Epithelial cell of proximal tubule (primary cell): ENCODE data around the gene TMPRSS4. TPM values are rescaled to one million over a fixed set of nuclear protein-coding genes. Genes with fewer than 3 reads are reported as not detected.

Experiments used
- DNase-seq: peaks from one replicate; pipeline ENCODE4 v3.0.0-alpha.2; 2011; ENCODE audit warnings: low read depth
- H3K4me3 ChIP-seq: 2 replicates; pipeline ENCODE4 v1.5.1; 2011; ENCODE audit warnings: low read depth, mild to moderate bottlenecking, low read length
- total RNA-seq: library from RNA; depleted of rRNA; stranded (reverse); fragments of >200 nt; gene quantifications from 2 replicates; pipeline ENCODE4 v1.2.3, GENCODE V29; 2015
- TF ChIP-seq, protein P1 (sequence below): conservative IDR thresholded peaks from 2 replicates; pipeline ENCODE4 v1.5.1; 2012; ENCODE audit warnings: low read depth, mild to moderate bottlenecking, low read length

Gene TMPRSS4
- total RNA-seq, 1 donor from 2014 or later, result 26.6 TPM

DNA sequence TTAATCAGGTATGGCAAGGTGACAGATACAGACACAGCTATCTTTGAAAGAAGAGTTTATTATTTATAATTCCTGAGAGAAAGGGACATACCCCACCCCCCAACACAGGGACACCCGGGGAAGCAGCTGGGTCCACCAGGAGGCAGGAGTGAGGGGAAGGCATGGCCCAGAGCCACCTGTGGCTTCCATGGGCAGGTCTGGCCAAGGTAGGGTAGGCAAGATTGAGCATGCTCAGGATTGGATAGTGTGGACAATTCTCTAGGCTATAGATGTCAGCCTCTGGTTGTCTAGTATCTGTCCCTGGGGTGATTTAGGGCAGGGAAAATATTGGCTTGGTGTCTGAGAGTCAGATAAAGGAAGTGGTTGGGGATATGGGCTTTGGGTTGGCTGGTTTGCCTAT, 37.4 kb downstream of the TMPRSS4 start:
- DNase-seq, result no peak
- TF ChIP-seq, protein P1, sequence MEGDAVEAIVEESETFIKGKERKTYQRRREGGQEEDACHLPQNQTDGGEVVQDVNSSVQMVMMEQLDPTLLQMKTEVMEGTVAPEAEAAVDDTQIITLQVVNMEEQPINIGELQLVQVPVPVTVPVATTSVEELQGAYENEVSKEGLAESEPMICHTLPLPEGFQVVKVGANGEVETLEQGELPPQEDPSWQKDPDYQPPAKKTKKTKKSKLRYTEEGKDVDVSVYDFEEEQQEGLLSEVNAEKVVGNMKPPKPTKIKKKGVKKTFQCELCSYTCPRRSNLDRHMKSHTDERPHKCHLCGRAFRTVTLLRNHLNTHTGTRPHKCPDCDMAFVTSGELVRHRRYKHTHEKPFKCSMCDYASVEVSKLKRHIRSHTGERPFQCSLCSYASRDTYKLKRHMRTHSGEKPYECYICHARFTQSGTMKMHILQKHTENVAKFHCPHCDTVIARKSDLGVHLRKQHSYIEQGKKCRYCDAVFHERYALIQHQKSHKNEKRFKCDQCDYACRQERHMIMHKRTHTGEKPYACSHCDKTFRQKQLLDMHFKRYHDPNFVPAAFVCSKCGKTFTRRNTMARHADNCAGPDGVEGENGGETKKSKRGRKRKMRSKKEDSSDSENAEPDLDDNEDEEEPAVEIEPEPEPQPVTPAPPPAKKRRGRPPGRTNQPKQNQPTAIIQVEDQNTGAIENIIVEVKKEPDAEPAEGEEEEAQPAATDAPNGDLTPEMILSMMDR, result no peak
- H3K4me3 ChIP-seq, result no peak overlapping the region

DNA sequence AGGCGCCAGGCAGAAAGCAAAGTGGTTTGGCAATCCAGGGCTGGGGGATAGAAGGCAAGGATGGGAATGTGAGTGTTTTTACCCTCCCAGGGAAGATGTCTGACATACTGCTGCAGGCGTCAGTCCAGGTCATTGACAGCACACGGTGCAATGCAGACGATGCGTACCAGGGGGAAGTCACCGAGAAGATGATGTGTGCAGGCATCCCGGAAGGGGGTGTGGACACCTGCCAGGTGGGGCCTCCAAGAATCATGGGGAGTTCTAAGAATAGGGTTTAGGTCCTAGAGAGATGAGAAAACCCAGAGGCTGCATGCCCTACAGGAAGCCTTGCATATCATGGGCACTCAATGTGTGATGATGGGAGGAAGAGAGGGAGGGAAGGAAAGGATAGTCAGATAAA, 38.2 kb downstream of the TMPRSS4 start:
- DNase-seq, result no peak
- TF ChIP-seq, protein P1, result no peak
- H3K4me3 ChIP-seq, result no peak overlapping the region

DNA sequence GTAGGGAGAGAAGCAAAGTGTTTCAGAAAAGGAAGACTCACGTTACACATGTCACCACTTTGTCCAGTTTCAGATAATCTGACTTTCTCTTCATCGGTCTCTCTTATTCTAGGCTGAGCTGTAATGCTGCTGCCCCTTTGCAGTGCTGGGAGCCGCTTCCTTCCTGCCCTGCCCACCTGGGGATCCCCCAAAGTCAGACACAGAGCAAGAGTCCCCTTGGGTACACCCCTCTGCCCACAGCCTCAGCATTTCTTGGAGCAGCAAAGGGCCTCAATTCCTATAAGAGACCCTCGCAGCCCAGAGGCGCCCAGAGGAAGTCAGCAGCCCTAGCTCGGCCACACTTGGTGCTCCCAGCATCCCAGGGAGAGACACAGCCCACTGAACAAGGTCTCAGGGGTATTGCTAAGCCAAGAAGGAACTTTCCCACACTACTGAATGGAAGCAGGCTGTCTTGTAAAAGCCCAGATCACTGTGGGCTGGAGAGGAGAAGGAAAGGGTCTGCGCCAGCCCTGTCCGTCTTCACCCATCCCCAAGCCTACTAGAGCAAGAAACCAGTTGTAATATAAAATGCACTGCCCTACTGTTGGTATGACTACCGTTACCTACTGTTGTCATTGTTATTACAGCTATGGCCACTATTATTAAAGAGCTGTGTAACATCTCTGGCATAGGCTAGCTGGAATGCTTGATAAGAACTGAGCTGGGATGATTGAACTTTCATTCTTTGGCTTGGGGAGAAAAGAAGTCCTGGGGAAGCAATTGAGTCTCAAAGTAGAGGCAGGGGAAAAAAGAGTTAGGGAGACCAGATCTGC, 41.1 kb downstream of the TMPRSS4 start:
- H3K4me3 ChIP-seq, result no peak overlapping the region
- TF ChIP-seq, protein P1, result no peak
- DNase-seq, result no peak

DNA sequence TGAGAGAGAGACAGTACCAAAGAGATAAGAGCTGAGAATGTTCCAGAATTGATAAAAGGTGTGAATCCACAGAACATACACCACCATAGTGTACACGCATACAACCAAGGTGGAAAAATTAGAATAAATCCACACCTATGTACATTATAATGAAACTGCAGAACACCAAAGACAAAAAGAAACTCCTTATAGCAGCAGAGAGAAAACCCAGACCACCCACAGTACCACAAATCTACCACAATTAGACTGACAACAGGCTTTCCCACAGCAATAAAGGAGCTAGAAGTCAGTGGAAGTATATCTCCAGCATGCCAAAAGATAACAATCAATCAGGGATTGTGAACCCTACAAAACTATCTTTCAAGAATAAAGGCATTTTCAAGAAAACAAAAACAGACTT, 43.9 kb downstream of the TMPRSS4 start:
- no peak for DNase-seq
- no peak overlapping the region for H3K4me3 ChIP-seq
- TF ChIP-seq, protein P1, result no peak

DNA sequence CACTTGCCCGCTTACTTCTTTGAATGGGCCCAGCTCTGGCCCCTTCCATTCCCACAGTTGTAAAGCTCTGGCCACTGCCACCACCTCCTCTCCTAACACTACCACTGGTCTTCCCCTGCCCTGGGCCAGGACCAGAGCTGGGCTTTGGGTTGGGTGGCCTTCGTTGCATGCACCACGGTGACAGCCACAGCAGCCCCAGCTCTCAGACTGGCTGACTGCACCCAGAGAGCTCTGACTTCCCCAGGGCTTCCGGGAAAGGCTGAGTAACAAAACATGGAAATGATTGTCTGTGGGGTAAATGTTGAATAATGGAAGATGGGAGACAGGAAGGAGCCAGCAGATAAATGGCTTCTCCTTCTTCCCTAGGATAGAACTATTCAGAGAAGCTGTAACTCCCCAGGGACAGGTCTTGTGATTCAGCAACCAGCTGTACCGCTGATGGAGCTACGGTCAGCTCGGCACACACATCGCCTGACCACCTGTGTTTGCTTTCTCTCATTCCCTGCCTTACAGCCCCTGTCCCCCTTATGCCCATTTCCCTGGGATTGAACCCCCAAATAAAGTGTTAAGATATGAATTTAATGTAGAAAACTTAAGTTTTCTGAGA, 48.2 kb downstream of the TMPRSS4 start:
- no peak for DNase-seq
- TF ChIP-seq, protein P1, result no peak
- no peak overlapping the region for H3K4me3 ChIP-seq

DNA sequence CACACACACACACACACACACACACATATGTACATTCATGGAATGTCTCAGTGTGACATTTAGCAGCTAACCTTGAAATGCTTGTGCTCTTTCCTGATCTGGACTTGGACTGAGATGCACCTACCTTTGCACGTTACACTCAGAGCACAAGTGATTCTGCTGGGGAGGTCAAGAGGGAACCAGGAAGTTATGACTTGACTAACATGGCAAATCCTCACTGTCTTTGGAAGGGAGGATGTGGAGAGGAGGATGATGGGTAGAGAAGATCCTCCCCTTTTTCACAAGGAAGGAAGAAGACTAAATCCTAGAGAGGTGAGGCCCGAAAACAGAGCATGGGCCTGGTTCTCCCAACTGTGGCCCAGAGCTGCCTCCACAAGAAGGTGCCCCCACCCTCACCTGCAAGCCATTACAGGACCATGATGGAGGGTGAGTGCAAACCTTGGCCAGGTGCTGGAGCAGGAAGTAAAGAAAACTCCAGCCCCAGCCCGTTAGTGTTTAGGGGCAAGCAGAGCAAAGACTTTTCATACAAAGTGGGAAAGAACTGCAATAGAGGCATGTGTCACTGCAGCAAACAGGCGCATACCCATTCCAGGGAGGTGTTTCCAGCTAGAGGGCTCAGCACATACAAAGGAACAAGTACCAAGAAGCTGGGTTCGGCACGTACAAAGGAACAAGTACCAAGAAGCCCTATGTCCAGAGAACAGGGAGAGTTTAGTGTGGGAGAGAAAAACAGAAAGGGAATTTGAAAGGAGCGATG, 49.4 kb downstream of the TMPRSS4 start:
- no peak for DNase-seq
- TF ChIP-seq, protein P1, result no peak
- H3K4me3 ChIP-seq, result no peak overlapping the region
